ENCODE data around the gene MFSD2B.

MFSD2B gene

DNA sequence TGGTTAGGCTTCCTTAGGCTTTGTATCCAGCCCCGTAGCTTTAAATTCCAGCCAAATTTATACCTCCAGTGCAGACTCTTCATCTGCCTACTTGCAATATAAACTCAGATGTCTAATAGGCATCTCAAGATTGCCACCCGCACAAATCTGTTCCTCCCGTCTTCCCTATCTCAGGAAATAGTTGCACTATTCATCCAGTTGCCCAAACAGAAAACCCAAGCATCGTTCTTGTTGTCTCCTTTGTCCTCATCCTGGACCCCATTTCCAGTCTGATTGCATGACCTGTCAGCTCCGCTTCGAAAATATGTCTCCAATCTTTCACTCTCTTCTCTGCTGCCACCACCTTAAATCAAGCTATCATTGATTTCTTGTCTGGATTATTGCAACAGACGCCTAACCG is 41.9 kb downstream of the MFSD2B start:
- no peak for DNase-seq (ENCODE audit: low spot score)

DNA sequence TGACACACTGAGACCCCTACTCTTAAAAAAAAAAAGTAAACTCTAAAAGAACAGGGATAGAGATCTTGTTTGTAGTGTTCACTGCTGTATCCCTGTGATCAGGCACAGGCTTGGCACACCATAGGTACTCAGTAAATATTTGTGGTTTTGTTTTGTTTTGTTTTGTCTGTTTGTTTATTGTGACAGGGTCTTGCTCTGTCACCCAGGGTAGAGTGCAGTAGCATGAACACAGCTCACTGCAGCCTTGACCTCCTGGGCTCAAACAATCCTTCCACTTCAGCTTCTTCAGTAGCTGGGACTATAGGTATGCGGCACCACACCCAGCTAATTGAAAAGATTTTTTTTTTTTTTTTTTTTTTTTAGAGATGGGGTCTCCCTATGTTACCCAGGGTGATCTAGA is 43.1 kb downstream of the MFSD2B start:
- DNase-seq (ENCODE audit: low spot score), result no peak

DNA sequence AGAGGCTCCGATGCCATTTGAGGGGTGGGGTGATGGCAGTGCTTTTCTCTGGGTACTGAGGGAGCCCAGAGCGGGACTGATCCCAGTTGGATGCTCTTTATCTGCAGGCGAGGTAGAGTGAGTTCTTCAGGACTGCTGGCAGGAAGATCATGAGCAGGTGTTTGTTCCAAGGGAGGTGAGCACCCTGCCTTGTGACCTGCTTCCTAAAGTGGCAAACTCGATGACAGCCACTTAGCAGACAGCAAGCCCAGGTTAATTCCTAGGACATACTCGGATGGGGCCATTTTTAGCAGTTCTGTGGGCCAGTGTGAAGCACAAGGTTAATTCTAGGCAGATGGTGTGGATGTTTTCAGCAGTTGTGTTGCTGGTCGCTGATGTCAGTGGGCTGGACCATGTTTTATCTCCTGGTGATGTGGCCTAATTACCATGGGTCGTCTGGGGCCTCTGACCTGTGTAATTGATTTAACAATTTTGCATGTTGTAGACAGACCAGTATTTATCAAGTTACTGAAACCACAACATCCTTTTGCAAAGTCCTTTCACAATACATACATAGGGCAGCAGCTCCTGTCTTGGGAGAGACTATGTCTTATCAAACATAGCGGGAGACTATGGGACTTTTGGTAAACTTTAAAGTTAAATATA is 44.6 kb downstream of the MFSD2B start:
- DNase-seq (ENCODE audit: low spot score), result no peak

DNA sequence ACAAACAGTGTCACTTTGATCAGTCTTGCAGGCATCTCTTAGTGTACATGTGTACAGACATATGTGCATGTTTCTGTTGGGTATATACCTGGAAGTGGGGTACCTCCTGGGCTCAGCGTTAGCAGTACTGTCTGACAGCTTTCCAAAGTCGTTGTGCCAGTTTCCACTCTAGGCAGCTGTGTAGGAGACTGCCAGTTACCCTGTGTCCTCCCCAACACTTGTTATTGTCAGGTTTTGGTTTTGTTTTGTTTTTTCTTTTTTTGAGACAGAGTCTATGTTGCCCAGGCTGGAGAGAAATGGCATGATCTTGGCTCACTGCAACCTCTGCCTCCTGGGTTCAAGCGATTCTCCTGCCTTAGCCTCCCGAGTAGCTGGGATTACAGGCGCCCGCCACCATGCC is 45.9 kb downstream of the MFSD2B start:
- no peak for DNase-seq (ENCODE audit: low spot score)

DNA sequence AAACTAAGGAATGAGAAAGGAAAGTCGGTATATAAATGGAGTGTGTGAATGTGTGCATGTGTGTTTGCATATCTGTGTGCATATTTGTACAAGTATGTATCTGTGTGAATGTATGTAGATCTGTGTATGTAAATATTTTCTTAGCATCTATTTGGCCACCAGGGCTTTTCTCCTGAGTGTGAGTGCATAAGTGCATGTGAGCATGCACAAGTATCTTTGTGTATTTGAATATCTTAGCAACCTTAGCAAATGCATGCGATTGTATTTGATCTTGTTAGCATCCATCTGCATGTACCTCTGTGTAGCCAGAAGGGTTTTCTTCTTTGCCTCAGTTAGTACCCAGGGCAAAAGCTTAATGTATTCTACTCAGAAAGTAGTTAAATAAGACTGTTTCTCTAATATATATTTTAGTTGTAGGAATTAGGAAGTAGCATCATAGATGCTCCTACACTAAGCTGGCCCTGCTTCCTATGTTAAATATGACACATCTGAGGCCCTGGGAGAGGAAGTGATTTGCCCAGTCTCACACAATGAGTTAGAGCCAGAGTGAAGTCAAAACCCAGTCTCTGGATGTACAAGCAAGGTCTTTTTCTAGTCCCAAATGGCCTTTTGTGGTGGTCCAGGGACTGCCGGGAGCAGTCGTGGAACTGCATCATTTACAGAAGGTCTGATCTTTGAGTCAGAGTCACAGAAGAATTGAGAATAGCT is 48.8 kb downstream of the MFSD2B start:
- DNase-seq (ENCODE audit: low spot score), result no peak

DNA sequence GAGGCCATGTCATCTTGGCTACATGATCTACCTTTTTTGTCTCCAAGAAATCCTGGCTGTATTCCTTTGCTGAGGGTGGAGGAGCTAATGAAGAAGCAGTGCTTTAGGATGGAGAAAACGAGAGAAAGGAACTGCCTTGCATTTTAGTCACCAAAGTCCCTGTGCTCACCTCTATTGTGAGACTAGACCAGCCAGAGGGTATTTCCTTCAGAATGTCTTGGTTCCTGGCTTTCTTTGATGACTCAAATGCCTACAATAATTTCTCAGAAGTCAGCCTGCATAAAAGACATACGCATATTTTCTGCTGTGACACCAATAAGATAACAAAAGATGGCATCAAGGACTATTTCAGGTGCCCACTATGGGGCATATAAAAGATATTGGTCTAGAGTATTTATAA is 55.5 kb downstream of the MFSD2B start:
- DNase-seq (ENCODE audit: low spot score), result no peak

DNA sequence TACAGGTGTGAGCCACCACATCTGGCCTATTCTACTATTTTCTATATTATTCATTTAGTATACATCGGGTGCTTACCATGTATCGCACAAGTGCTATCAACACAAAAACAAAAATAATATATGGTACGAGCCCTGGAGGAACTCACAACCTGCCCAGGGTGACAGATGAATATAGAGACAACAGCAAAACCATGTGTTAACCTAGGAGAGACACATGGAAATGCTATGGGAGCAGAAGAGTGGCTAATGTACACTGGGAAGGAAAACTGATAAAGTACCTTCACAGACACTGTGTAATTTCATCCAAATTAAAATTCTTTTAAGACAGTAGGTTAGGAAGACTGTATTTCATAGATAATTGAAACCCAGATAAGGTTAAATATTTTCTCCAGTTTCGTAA is 62.4 kb downstream of the MFSD2B start:
- DNase-seq (ENCODE audit: low spot score), result no peak

DNA sequence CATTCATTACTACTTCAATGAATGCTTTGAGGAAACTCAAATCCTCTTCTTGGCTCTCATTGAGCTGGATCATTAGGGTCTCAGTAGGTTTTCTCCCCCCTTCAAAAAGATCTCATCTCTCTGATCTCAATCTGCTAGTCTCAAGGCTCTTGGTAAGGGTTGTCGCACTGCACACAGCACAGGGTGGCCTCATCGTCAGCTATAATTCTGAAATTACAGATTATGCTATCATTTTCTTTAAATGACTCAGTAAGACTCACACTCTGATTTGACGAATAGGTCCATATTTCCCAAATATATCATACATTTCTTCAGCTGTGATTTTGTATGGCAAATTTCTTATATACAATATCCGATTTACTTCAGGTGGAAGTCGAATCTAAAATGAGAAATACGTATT is 63.9 kb downstream of the MFSD2B start:
- DNase-seq (ENCODE audit: low spot score), result no peak

DNA sequence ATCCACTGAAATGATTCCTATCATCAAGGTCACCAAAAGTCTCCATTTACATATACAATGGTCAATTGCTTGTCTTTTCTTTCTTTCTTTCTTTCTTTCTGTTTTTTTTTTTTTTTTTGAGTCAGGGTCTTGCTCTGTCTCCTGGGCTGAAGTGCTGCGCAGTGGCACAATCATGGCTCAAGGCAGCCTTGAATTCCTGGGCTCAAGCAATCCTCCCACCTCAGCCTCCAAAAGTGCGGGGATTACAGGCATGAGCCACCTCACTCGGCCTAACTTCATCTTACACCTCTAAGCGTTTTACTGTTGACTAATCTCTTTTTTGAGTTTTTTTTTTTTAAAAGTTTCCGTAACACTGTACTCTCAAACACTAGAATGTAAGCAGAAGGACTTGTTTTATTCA is 65.4 kb downstream of the MFSD2B start:
- DNase-seq (ENCODE audit: low spot score), result no peak

Data from left forelimb (tissue), 1 donor.